Measurements from ENCODE around the gene SLC22A7.

DNA sequence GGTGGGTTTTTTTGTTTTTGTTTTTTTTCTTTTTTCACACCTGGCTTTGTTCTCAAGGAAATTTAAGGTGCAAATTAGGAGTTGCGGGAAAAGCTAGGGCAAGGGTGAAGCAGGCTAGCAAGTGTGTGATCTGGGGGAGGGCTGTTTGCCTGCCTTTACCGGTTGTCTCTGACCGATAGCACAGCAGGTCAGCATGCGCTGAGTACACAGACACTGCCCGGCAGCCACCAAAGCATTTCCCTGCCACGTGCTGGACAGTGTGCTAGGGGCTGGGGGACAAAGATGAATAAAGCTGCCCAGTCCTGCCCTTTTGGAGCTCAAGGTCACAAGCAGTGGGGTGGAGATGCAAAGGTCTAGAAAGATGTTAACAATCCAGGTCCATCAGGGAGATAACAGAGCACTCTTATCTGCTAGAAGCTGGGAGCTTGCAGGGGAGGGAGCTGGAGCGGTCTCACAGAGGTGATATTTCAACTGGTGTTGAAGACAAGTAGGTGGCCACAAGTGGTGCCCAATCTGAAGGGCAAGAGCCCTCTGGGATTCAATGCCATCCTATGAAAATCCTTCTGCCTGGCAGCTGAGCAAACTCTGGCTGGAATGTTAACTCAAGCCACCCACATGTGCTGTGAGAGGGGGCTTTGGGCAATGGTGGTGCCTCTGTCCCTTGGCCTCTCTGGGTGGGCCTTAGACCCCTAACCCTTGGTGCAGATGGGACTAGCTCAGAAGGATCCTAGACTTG is 30.3 kb upstream of the SLC22A7 start:
- TF ChIP-seq, protein P1, sequence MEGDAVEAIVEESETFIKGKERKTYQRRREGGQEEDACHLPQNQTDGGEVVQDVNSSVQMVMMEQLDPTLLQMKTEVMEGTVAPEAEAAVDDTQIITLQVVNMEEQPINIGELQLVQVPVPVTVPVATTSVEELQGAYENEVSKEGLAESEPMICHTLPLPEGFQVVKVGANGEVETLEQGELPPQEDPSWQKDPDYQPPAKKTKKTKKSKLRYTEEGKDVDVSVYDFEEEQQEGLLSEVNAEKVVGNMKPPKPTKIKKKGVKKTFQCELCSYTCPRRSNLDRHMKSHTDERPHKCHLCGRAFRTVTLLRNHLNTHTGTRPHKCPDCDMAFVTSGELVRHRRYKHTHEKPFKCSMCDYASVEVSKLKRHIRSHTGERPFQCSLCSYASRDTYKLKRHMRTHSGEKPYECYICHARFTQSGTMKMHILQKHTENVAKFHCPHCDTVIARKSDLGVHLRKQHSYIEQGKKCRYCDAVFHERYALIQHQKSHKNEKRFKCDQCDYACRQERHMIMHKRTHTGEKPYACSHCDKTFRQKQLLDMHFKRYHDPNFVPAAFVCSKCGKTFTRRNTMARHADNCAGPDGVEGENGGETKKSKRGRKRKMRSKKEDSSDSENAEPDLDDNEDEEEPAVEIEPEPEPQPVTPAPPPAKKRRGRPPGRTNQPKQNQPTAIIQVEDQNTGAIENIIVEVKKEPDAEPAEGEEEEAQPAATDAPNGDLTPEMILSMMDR (IDR thresholded peaks at IDR 0.05) = no peak
- TF ChIP-seq POLR2AphosphoS5 (IDR thresholded peaks at IDR 0.05) = no peak
- TF ChIP-seq POLR2A (IDR thresholded peaks at IDR 0.05) = no peak
